GM19397 (cell line): Measurements from ENCODE around the gene SPEM3.

ENCODE experiments used
- ATAC-seq: cut with Tn5 transposase; IDR thresholded peaks from one replicate; pipeline ENCODE4 v1.9.1; 2021; ENCODE audit warnings: mild to moderate bottlenecking, moderate library complexity; ENCODE audit not compliant: unreplicated experiment

The SPEM3 gene

DNA sequence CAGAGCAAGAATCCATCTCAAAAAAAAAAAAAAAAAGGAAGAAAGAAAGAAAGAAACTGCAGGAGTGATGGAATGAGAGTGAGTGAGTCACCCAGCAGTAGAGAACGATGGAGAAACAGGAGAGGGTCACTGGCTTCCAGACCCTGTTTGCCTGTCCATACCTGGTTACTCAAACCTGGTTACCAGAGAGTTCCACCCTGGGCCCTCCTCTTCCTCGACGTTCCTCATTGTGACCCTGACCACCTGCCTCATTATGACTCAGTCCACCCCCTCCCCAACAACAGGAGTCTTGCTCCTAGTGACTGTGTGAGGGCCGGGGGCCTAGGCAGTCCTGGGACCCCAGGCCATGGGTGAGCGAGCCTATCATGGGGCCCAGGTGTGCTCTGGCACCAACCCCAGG, at the start of gene SPEM3:
TSS of gene SPEM3 (plus strand) at position 301 of the 400 bp plus-strand sequence. CDS start at position 347, 46 bp downstream.
- ATAC-seq = no peak

DNA sequence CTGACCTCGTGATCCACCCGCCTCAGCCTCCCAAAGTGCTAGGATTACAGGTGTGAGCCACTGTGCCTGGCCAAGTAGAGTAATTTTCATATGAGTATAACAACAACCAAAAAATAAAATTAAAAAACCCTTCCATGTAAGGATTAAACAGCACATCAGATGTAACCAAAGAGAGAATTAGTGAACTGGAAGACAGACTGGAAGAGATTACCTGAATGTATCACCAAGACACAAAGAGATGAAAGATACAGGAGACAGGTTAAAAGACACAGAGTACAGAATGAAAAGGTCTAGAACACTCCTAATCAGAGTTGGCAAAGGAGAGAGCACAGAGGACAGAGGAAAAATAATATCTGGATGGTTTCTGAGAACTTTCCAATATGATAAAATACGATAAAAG, 49.5 kb upstream of the SPEM3 start:
- ATAC-seq = no peak

DNA sequence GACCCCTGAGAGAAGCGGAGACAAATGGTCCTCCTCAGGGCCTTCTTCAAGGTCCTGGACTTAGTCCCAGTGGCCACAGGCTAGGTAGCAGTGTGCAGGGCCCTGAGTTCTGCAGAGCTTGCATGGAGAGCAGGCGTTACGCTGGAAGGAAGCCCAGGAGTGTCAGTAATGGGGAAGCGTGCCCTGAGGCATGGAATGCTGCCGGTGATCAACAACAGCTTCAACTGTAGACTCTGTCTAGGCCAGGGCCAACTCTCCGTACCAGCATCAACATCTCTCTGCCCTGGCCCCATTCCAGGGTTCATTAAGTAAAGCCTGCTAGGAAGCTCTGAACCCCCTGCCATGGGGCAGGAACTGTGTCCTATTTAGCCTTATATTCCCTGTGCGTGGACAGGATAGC, 48.3 kb upstream of the SPEM3 start:
- ATAC-seq = no peak

- ATAC-seq = no peak
Observed at GRCh38 chr17:7380855-7381683, 47.6 kb upstream of the SPEM3 start, which contains the start of gene TNK1. TSS of gene TNK1 (plus strand) at chr17:7381089. CDS start at chr17:7382927, 1,838 bp downstream.

DNA sequence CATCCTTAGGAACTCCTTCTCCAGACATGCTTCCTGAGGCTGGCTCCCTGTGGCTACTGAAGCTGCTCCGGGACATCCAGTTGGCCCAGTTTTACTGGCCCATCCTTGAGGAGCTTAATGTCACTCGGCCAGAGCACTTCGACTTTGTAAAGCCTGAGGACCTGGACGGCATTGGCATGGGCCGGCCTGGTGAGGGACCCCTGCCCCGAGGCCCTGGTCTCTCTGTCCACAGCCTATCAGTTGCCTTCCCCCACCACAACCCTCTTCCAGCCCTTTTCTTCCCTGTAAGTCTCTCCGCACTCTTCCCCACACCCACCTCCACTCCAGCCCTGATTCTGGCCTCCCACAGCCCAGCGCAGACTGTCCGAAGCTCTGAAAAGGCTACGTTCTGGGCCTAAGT, 45.8 kb upstream of the SPEM3 start:
- ATAC-seq = no peak

GRCh38 chr17:7383371-7383741, 45.3 kb upstream of the SPEM3 start:
- no peak for ATAC-seq

DNA sequence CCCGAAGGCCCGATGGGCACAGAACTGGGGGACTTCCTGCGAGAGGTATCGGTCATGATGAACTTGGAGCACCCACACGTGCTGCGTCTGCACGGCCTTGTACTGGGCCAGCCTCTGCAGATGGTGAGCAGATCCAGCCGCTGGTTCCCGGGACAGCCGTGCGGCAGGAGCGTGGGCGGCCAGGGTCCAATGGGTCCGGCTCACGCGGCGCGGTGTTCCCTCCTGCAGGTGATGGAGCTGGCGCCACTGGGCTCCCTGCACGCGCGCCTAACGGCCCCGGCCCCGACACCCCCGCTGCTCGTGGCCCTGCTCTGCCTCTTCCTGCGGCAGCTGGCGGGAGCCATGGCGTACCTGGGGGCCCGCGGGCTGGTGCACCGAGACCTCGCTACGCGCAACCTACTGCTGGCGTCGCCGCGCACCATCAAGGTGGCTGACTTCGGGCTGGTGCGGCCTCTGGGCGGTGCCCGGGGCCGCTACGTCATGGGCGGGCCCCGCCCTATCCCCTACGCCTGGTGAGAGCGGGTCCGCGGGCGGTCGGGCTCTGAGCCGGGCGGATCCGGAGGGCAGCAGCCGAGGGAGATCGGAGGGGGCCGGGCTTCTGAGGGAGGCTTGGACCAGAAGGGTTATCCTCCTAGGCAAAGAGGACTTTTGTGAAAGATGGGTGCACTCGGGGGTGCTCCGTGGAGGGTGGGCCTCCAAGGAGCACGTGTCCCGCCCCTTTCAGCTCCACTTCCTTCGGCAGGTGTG, 44.7 kb upstream of the SPEM3 start:
- peak; percentile 67 for ATAC-seq

GRCh38 chr17:7384489-7385081, 44.1 kb upstream of the SPEM3 start:
- ATAC-seq = no peak

DNA sequence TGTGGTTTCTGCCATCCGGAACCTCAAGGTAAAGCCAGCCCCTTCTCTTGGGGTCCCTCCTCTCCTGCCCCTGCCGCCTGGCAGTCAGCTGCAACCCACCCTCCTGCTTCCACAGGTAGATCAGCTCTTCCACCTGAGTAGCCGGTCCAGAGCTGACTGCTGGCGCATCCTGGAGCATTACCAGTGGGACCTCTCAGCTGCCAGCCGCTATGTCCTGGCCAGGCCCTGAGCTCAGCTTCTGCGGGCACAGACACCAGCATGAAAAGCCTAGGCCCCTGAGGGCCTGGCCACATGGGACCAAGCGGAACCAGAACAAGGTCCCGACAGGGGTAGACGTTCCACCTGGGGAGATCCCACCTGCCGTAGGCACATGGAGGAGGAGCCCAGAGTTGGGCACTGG, 39.8 kb upstream of the SPEM3 start:
- ATAC-seq = no peak

- no peak for ATAC-seq
Observed at GRCh38 chr17:7389924-7390910, 38.4 kb upstream of the SPEM3 start.

- no peak for ATAC-seq
Observed at GRCh38 chr17:7391307-7391706, 37.4 kb upstream of the SPEM3 start.

DNA sequence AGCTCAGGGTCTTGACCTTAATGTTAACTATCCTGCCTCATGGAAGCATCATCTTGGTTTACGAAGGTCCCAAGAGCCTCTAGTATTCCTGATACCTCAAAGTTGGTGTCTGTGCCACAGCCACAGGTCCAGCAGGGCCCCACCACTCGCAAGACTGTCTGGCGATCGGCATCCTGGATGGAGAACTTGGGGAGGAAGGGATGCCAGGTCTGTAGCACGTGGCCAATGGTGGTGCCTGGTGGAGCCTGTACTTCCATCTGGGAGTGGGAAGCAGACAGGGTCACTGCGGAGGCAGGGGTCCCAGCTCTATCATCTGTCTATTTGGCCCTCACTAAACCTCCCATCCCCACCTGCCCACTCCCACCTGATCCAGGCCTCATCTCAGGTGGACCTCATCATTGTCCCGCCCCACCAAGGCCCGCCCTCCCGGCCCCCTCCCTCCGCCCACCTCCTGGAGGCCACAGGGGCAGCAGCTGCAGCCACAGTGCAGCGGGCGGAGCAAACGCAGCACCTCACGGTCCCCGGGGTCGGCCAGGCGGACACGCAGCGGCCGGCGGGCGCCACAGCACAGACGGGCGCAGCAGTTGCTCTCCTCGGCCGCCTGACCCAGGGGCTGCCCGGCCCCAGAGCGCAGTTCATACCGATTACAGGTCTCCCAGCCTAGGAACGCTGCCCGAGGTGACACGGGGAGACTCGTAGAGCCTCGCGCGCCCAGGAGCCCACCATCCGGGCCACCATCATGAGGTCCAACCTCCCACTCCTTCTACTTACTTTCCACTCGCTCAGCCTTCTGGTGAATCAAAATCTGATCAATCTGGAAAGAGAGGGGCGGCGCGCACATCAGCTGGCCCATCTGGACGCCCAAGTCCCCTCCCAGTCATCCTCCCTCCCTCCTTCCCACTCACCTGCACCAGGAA, 35.7 kb upstream of the SPEM3 start:
- no peak for ATAC-seq

GRCh38 chr17:7393613-7394451, 34.8 kb upstream of the SPEM3 start:
- peak; percentile 25 for ATAC-seq

- ATAC-seq = peak; percentile 80
Observed at GRCh38 chr17:7394452-7395191, 34.0 kb upstream of the SPEM3 start, which contains the start of gene PLSCR3. TSS of gene PLSCR3 (minus strand) at chr17:7394525. CDS start at chr17:7394110, 415 bp downstream.

GRCh38 chr17:7396147-7396546, 32.5 kb upstream of the SPEM3 start:
- no peak for ATAC-seq

DNA sequence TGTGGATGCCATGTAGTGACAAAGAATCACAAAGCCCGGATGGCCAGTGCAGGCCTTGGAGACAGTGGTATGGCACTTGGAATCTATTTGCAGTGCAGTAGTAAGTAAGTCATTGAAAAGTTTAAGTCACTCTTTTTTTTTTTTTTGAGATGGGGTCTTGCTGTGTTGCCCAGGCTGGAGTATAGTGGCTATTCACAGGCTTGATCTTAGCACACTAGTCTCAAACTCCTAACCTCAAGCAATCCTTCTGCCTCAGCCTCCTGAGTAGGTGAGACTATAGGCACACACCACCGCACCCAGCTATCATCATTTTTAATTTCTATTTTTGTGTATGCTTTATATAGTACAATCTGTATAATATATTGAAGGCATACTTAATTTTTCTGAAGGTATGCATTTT, 30.0 kb upstream of the SPEM3 start:
- ATAC-seq = no peak

DNA sequence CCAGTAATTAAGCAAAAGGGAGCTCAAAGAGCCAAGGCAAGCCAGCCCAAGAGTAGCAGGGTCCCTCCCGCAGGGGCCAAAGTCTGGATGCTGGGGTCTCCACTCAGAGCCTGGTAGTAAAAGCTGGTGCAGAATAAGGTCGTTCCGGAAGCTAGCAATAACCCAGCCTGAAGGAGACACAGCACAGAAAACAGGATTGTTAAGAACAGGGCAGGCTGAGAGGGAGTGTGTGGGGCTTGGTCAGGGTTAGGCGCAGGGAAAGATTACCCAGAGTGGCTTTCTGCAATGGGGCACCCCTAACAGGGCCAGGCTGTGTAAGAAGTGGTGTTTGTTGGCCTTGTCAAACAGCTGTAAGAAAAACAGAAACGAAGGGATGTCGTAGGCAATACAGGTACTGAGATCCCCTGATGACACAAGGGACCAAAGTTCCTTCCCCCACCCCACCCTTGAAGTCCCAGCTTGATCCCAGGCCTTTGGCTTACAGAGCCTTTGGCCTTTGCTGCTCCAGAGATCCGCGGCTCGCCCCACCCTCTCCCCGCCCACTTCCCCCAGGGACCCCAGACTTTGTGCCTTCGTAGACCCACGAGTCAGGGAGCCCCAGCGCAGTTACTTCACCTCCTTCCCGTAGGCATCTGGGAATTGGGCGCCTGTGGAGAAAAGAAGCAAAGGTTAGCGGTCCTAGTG, 25.5 kb upstream of the SPEM3 start:
- no peak for ATAC-seq

- no peak for ATAC-seq
Observed at GRCh38 chr17:7403727-7403976, 25.0 kb upstream of the SPEM3 start.
